ENCODE results near the gene WDR5. TPM values are rescaled to one million over a fixed set of nuclear protein-coding genes. Genes with fewer than 3 reads are reported as not detected.

WDR5 gene
- total RNA-seq, 1 donor from 2014 or later = 16.7 TPM

DNA sequence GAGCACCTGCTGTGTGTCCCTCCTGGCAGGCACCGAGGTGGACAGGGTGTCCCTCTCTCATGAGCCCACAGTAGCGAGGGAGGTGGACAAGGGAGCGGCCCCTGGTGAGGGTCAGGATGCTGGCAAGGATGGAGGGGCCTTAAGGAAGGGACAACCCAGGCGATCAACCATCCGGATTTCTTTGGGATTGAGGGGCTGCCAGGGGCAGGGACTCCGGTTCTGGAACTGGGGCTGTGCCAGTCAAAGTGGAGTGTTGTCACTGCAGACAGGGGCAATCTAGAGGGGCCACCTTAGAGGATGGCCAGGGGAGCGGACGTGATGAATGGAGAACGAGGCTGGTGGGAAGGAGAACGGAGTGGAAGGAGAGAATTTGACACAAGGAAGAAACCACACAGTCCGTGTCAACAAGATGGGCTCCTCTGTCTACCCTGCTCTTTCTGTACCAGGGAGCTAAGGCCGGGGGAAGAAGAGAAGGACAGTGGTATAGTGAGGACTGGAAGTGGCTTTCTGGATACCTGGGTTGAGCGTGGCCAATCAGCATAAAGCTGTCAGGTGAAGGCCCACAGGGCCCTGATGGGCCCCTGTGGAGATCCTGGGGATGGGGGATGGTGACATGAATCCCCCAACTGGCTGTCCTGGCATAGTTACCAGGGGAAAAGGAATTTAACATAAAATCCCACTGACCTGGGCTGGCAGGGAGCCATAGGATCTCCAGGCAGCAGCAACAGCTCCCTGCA, 4.2 kb upstream of the WDR5 start:
- Histone ChIP-seq H3K4me3 (no peak overlapping the region), H3K27ac (no peak overlapping the region), H3K9me3 (no peaks in the 10 kb centered on the region), H3K4me1 (peaks cover 26% of the 10 kb centered on the region), H3K36me3 (no peaks in the 10 kb centered on the region), H3K27me3 (no peaks in the 10 kb centered on the region)
- intact Hi-C loops (cut with DNase I) = no loop called here
- TF ChIP-seq, protein P1, sequence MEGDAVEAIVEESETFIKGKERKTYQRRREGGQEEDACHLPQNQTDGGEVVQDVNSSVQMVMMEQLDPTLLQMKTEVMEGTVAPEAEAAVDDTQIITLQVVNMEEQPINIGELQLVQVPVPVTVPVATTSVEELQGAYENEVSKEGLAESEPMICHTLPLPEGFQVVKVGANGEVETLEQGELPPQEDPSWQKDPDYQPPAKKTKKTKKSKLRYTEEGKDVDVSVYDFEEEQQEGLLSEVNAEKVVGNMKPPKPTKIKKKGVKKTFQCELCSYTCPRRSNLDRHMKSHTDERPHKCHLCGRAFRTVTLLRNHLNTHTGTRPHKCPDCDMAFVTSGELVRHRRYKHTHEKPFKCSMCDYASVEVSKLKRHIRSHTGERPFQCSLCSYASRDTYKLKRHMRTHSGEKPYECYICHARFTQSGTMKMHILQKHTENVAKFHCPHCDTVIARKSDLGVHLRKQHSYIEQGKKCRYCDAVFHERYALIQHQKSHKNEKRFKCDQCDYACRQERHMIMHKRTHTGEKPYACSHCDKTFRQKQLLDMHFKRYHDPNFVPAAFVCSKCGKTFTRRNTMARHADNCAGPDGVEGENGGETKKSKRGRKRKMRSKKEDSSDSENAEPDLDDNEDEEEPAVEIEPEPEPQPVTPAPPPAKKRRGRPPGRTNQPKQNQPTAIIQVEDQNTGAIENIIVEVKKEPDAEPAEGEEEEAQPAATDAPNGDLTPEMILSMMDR (IDR thresholded peaks at IDR 0.05) = no peak
- TF ChIP-seq POLR2A (IDR thresholded peaks at IDR 0.05) (no peak), POLR2AphosphoS5 (IDR thresholded peaks at IDR 0.05; ENCODE audit: insufficient read depth in 1 of 2, low read depth in 1 of 2) (no peak)
- DNase-seq (ENCODE audit: extremely low spot score in 2 of 2) = no peak

DNA sequence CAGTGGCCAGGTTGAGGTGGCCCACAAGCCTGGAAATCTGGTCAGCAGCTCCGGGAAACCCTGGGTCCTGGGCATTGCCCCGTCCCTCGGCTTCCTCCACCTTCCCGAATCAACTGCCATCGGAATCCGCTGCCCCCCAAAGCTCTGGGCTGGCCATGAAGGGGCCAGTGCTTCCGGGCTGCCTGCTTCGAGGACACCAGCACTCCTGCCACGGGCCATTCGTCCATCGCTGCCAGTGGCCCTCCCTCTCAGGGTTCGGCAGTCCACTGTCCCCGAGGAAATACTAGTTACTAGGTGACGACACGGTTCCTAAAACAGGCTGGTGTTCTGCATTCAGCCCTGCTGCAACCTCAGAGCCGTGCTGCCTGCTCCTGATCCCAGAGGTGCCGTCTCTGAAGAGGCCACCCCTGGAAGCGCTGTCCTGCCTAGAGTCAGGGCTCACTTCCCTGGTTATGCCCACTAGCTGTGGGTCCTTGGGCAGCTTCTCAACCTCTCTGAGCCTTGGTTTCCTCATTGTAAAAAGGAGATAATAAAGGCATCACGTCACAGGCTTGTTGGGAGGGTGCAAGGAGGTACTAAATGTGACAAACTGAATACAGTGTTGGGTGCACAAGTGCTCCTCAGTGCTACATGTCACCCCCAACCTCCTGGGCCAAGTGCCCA, 3.5 kb upstream of the WDR5 start:
- intact Hi-C loops (cut with DNase I) = no loop called here
- H3K4me1 ChIP-seq = peaks cover 33% of the 10 kb centered on the region
- H3K9me3 ChIP-seq = no peaks in the 10 kb centered on the region
- H3K36me3 ChIP-seq = no peaks in the 10 kb centered on the region
- H3K27me3 ChIP-seq = no peaks in the 10 kb centered on the region
- H3K27ac ChIP-seq = no peak overlapping the region
- TF ChIP-seq POLR2A (IDR thresholded peaks at IDR 0.05) (no peak), POLR2AphosphoS5 (IDR thresholded peaks at IDR 0.05; ENCODE audit: insufficient read depth in 1 of 2, low read depth in 1 of 2) (no peak)
- TF ChIP-seq, protein P1 (IDR thresholded peaks at IDR 0.05) = no peak
- no peak overlapping the region for H3K4me3 ChIP-seq
- DNase-seq (ENCODE audit: extremely low spot score in 2 of 2) = no peak

DNA sequence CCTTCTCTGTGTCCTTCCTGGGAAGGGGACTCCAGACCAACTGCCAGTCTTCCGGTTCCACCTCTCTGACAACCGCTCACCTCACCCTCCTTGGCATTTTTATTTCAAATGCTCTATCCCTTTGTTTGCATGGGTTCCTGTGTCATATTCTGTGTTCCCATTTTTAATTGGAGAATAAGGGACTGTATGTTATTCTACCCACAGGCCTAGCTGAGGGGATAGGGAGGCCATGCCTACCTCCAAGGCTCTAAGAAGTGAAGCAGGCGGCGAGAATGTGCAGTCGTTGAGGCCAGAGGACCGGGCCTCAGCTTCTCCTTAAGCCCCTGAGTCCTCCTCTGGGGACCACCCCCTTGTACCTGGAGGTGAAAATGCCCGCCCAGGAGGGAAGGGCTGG, 936 bp upstream of the WDR5 start:
- Histone ChIP-seq H3K36me3 (no peaks in the 10 kb centered on the region), H3K27ac (peak overlapping the region; percentile 86), H3K9me3 (no peaks in the 10 kb centered on the region), H3K4me3 (peak overlapping the region; percentile 93 to 97), H3K27me3 (no peaks in the 10 kb centered on the region), H3K4me1 (peaks cover 58% of the 10 kb centered on the region)
- intact Hi-C loops (cut with DNase I) = no loop called here
- no peak for DNase-seq (ENCODE audit: extremely low spot score in 2 of 2)
- no peak for TF ChIP-seq POLR2AphosphoS5 (IDR thresholded peaks at IDR 0.05; ENCODE audit: insufficient read depth in 1 of 2, low read depth in 1 of 2)
- TF ChIP-seq, protein P1 (IDR thresholded peaks at IDR 0.05) = no peak
- no peak for TF ChIP-seq POLR2A (IDR thresholded peaks at IDR 0.05)

DNA sequence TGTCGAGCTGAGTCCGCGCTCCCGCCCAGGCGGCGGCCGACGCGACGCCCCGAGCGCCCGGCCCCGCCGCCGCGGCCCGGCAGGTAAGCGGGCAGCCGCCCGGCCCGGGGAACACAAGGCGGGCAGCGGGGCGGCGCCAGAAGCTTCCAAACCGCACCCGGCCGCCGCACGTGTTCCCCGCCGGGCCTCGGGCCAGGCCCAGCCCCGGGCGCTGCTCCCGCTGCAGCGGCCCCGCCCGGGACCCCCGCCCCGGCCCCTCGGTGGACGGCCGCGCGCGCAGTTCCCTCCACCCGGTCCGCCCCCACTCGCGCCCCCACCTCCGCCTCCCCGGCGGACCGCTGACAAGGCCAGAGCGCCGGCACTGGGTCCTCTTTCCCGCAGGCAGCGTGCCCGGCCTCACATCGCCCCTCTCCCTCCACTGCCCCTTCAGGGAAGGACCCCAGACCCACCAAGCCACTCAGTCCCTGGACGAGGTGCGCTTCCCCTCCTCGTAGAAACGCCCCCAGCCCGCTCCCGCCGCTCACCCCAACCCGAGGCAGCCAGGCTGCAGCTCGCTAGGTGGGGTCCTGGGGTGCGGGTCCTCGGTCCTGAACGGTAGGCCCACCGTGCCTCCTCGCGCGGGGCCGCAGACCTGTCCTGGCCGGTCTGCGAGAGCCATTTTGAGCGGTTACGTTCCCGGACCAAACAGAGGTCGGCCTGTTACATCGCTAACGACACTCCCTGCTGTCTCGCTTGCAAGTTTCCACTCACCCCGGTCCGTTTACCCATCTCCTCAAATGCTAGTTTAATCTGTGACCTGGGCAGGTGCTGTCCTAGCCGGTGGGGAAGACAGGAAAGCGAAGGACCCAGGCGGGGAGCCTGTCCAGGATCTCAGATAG, 475 bp downstream of the WDR5 start:
- TF ChIP-seq POLR2AphosphoS5 (IDR thresholded peaks at IDR 0.05; ENCODE audit: insufficient read depth in 1 of 2, low read depth in 1 of 2) (no peak), POLR2A (IDR thresholded peaks at IDR 0.05) (no peak)
- TF ChIP-seq, protein P1 (IDR thresholded peaks at IDR 0.05) = no peak
- Histone ChIP-seq H3K4me1 (peaks cover 48% of the 10 kb centered on the region), H3K36me3 (peaks cover 0 to 8% of the 10 kb centered on the region in 2 donors), H3K9me3 (no peaks in the 10 kb centered on the region), H3K4me3 (peak overlapping the region; percentile 93 to 97), H3K27me3 (no peaks in the 10 kb centered on the region), H3K27ac (peak overlapping the region; percentile 51)
- no peak for DNase-seq (ENCODE audit: extremely low spot score in 2 of 2)
- intact Hi-C loops (cut with DNase I) = no loop called here

Measured in vagina (tissue), 2 donors.